GM12865 (cell line): Measurements from ENCODE around the gene MTHFR.

Experiments
- DNase-seq: peaks from one replicate; pipeline ENCODE4 v3.0.0; 2010; ENCODE audit warnings: low read depth
- H3K4me3 ChIP-seq: 2 replicates; pipeline ENCODE4 v1.5.1; 2011; ENCODE audit warnings: mild to moderate bottlenecking, low read depth, low read length, control low read depth
- TF ChIP-seq, protein P1 (sequence below): IDR thresholded peaks from 2 replicates; pipeline ENCODE4 v1.5.1; 2011; ENCODE audit warnings: low read length, control low read depth, low read depth, inconsistent platforms; ENCODE audit not compliant: insufficient read depth; ENCODE audit errors: missing control alignments

MTHFR gene

DNA sequence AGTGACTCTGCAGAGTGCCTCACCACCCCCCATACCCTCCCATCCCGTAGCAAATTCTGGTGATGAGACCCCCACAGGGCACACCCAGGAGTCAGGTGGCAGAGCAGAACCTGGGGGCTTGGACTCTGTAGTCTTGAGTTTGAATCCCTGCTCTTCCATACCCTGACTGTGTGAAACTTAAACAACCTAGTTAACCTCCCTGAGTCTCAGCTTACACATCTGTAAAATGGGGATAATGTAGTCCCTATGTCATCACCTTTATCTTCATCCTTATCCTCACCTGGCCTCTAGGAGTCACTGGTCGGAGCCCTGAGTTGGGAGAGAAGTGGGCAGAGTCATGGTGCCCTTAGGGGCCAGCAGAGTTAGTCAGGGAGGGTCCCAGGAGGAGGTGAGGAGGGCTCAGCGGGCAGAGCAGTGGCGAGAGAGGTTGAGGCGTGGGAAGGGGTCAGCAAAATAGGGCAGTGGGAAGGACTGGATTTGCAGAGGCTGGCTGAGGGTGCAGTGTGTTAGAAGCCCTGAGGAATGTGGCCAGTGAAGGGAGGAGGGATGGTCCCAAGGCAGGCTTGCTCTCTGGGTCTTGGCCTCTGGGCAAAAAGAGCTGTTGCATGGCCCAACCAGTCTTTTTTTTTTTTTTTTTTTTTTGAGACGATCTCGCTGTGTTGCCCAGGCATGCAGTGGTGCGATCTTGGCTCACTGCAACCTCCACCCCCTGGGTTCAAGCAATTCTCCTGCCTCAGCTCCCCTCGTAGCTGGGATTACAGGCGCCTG is 25.2 kb downstream of the MTHFR start:
- no peak for DNase-seq
- TF ChIP-seq, protein P1, sequence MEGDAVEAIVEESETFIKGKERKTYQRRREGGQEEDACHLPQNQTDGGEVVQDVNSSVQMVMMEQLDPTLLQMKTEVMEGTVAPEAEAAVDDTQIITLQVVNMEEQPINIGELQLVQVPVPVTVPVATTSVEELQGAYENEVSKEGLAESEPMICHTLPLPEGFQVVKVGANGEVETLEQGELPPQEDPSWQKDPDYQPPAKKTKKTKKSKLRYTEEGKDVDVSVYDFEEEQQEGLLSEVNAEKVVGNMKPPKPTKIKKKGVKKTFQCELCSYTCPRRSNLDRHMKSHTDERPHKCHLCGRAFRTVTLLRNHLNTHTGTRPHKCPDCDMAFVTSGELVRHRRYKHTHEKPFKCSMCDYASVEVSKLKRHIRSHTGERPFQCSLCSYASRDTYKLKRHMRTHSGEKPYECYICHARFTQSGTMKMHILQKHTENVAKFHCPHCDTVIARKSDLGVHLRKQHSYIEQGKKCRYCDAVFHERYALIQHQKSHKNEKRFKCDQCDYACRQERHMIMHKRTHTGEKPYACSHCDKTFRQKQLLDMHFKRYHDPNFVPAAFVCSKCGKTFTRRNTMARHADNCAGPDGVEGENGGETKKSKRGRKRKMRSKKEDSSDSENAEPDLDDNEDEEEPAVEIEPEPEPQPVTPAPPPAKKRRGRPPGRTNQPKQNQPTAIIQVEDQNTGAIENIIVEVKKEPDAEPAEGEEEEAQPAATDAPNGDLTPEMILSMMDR = no peak
- no peak overlapping the region for H3K4me3 ChIP-seq

- no peak for DNase-seq
- no peak overlapping the region for H3K4me3 ChIP-seq
- TF ChIP-seq, protein P1 = no peak
Measured at GRCh38 chr1:11779715-11780379, 25.9 kb downstream of the MTHFR start.

DNA sequence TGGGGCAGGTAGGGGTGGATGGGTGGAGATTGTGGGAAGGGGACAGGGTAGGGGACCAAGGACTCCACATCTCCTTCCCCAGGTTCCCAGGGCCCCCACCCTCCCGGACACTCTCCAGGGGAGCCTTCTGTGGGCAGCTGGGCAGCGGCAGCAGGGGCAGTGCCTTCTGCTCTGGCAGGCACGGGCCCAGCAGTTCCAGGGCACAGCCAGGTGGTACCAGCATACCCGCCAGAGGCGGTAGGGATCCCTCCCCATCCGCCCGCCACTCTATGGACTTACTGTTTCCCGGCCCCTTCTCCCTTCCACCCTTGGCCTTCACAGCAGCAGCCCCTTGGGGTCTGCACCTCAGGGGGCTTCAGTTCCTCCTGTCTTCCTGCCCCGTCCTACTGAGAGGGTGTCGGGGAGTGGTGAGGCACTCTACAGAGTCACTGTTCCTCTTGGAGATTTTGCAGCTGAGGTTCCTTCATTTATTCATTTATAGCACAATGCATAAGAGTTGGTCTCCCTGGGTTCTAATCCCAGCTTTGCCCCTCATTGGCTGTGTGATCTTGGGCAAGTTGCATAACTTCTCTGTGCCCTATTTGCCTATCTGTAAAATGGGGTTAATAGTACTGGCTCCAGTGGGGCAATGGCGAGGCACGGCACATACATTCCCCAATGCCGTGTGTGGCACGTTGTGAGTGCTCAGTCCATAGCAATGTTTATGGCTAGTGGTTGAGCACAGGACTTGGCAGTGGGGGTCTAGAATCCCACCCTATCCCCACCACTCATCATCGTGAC is 26.7 kb downstream of the MTHFR start:
- no peak overlapping the region for H3K4me3 ChIP-seq
- no peak for DNase-seq
- TF ChIP-seq, protein P1 = no peak

GRCh38 chr1:11778336-11778735 is 27.4 kb downstream of the MTHFR start:
- DNase-seq = no peak
- TF ChIP-seq, protein P1 = no peak
- no peak overlapping the region for H3K4me3 ChIP-seq

DNA sequence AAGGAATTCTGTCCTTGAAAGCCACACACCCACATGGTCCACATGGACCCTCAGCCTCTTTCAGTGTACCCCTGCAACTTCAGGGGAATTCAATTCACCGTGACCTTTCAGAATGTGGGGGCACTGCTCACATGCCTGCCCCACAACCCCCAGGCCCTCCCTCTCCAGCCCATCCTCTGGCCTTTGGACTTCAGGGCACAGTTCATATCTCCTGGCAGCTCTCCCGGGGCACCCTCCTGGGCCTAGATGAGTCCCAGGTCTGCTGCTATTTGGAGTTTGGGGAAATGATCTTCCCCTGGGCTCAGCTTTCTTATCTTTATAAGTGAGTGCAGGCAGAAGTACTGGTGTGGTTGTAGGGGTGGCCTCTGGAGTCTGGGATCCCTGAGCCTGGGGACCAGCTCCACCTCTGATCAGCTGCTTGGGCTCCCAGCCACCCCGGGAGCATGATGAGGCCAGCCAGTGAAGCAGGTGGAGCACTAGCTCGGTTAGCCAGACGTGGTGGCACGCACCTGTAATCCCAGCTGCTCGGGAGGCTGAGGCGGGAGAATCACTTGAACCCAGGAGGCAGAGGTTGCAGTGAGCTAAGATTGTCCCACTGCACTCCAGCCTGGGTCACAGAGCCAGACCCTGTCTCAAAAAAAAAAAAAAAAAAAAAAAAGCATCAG is 28.0 kb downstream of the MTHFR start:
- no peak for DNase-seq
- no peak overlapping the region for H3K4me3 ChIP-seq
- TF ChIP-seq, protein P1 = no peak

- no peak for DNase-seq
- H3K4me3 ChIP-seq = no peak overlapping the region
- TF ChIP-seq, protein P1 = no peak
Measured at GRCh38 chr1:11774753-11775152, 31.0 kb downstream of the MTHFR start.
